ENCODE results near the gene MGAT5B. TPM values are rescaled to one million over a fixed set of nuclear protein-coding genes. Genes with fewer than 3 reads are reported as not detected.

The MGAT5B gene
- total RNA-seq, 1 donor from 2014 or later = 6.3 TPM

DNA sequence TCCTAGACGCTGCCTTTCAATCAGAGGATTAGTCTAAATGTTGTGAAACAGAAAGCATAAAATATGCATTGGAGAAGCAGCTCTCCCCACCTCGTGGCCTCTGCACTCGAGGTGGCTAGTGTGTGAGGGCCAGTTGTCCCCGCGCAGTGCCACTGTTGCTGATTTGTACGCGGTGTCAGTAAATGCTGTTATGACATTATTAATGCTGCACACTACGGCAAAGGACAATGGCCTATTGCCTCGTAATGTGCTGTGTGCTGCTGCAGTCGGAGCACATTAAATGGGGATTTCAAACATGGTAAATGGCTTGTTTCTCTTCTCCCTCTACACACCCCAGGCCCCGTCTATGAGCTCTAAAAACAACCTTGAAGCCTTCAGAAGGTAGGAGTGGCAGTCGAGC lies 5.7 kb upstream of the MGAT5B start:
- H3K9ac ChIP-seq (ENCODE audit: low read length) = no peak overlapping the region
- Mint-ChIP-seq H3K36me3 (ENCODE audit: low read depth, unreplicated experiment) (no peaks in the 10 kb centered on the region), H3K9me3 (ENCODE audit: unreplicated experiment) (peaks cover 9% of the 10 kb centered on the region), H3K4me1 (ENCODE audit: low read depth, unreplicated experiment) (peaks cover 12% of the 10 kb centered on the region), H3K27me3 (ENCODE audit: low read depth, unreplicated experiment) (peaks cover 18% of the 10 kb centered on the region), H3K27ac (ENCODE audit: unreplicated experiment) (no peak overlapping the region), H3K4me3 (ENCODE audit: unreplicated experiment) (no peak overlapping the region)
- no peak for DNase-seq (ENCODE audit: low read depth)
- H3K4me3 ChIP-seq (ENCODE audit: insufficient read depth, low read depth, low read length) = no peak overlapping the region
- H3K9me3 ChIP-seq (ENCODE audit: insufficient read depth, low read depth, low read length) = no peaks in the 10 kb centered on the region
- no peak overlapping the region for H3K27ac ChIP-seq (ENCODE audit: low read depth, low read length)
- no peak overlapping the region for H3K4me2 ChIP-seq (ENCODE audit: low read length)
- no peaks in the 10 kb centered on the region for H3K79me2 ChIP-seq (ENCODE audit: insufficient read depth, low read length)
- H3K27me3 ChIP-seq (ENCODE audit: insufficient read depth, low read length) = no peaks in the 10 kb centered on the region
- H3K36me3 ChIP-seq (ENCODE audit: insufficient read depth, low read length) = no peaks in the 10 kb centered on the region
- no peak for FAIRE-seq
- no peak for TF ChIP-seq EZH2 (IDR thresholded peaks at IDR 0.05; ENCODE audit: insufficient read depth, low read length)
- TF ChIP-seq, protein P1, sequence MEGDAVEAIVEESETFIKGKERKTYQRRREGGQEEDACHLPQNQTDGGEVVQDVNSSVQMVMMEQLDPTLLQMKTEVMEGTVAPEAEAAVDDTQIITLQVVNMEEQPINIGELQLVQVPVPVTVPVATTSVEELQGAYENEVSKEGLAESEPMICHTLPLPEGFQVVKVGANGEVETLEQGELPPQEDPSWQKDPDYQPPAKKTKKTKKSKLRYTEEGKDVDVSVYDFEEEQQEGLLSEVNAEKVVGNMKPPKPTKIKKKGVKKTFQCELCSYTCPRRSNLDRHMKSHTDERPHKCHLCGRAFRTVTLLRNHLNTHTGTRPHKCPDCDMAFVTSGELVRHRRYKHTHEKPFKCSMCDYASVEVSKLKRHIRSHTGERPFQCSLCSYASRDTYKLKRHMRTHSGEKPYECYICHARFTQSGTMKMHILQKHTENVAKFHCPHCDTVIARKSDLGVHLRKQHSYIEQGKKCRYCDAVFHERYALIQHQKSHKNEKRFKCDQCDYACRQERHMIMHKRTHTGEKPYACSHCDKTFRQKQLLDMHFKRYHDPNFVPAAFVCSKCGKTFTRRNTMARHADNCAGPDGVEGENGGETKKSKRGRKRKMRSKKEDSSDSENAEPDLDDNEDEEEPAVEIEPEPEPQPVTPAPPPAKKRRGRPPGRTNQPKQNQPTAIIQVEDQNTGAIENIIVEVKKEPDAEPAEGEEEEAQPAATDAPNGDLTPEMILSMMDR (IDR thresholded peaks at IDR 0.05; ENCODE audit: insufficient read depth, low read depth, low read length) = no peak
- H4K20me1 ChIP-seq (ENCODE audit: insufficient read depth, low read length) = no peaks in the 10 kb centered on the region
- H3K4me1 ChIP-seq (ENCODE audit: insufficient read depth, low read length) = peaks cover 9% of the 10 kb centered on the region
- no peak overlapping the region for H2AFZ ChIP-seq (ENCODE audit: low read depth, low read length)

GRCh38 chr17:76864024-76864423 lies 4.2 kb upstream of the MGAT5B start:
- no peak for FAIRE-seq
- no peak overlapping the region for H3K9ac ChIP-seq (ENCODE audit: low read length)
- no peak overlapping the region for H3K4me3 ChIP-seq (ENCODE audit: insufficient read depth, low read depth, low read length)
- no peak overlapping the region for H3K27ac Mint-ChIP-seq (ENCODE audit: unreplicated experiment)
- no peaks in the 10 kb centered on the region for H3K9me3 ChIP-seq (ENCODE audit: insufficient read depth, low read depth, low read length)
- H3K9me3 Mint-ChIP-seq (ENCODE audit: unreplicated experiment) = peaks cover 6% of the 10 kb centered on the region
- no peaks in the 10 kb centered on the region for H3K79me2 ChIP-seq (ENCODE audit: insufficient read depth, low read length)
- no peaks in the 10 kb centered on the region for H3K36me3 Mint-ChIP-seq (ENCODE audit: low read depth, unreplicated experiment)
- no peak overlapping the region for H3K27ac ChIP-seq (ENCODE audit: low read depth, low read length)
- no peaks in the 10 kb centered on the region for H3K27me3 ChIP-seq (ENCODE audit: insufficient read depth, low read length)
- no peaks in the 10 kb centered on the region for H3K36me3 ChIP-seq (ENCODE audit: insufficient read depth, low read length)
- peaks cover 14% of the 10 kb centered on the region for H3K4me1 ChIP-seq (ENCODE audit: insufficient read depth, low read length)
- no peak overlapping the region for H3K4me2 ChIP-seq (ENCODE audit: low read length)
- no peak for DNase-seq (ENCODE audit: low read depth)
- peaks cover 14% of the 10 kb centered on the region for H3K27me3 Mint-ChIP-seq (ENCODE audit: low read depth, unreplicated experiment)
- no peak overlapping the region for H2AFZ ChIP-seq (ENCODE audit: low read depth, low read length)
- peaks cover 17% of the 10 kb centered on the region for H3K4me1 Mint-ChIP-seq (ENCODE audit: low read depth, unreplicated experiment)
- no peaks in the 10 kb centered on the region for H4K20me1 ChIP-seq (ENCODE audit: insufficient read depth, low read length)
- no peak overlapping the region for H3K4me3 Mint-ChIP-seq (ENCODE audit: unreplicated experiment)
- TF ChIP-seq, protein P1 (IDR thresholded peaks at IDR 0.05; ENCODE audit: insufficient read depth, low read depth, low read length) = no peak
- no peak for TF ChIP-seq EZH2 (IDR thresholded peaks at IDR 0.05; ENCODE audit: insufficient read depth, low read length)

- no peak overlapping the region for H2AFZ ChIP-seq (ENCODE audit: low read depth, low read length)
- H3K9me3 Mint-ChIP-seq (ENCODE audit: unreplicated experiment) = peaks cover 6% of the 10 kb centered on the region
- H4K20me1 ChIP-seq (ENCODE audit: insufficient read depth, low read length) = no peaks in the 10 kb centered on the region
- DNase-seq (ENCODE audit: low read depth) (no peak), FAIRE-seq (no peak)
- peaks cover 17% of the 10 kb centered on the region for H3K4me1 Mint-ChIP-seq (ENCODE audit: low read depth, unreplicated experiment)
- no peak overlapping the region for H3K4me3 ChIP-seq (ENCODE audit: insufficient read depth, low read depth, low read length)
- H3K9me3 ChIP-seq (ENCODE audit: insufficient read depth, low read depth, low read length) = no peaks in the 10 kb centered on the region
- no peaks in the 10 kb centered on the region for H3K79me2 ChIP-seq (ENCODE audit: insufficient read depth, low read length)
- no peaks in the 10 kb centered on the region for H3K36me3 ChIP-seq (ENCODE audit: insufficient read depth, low read length)
- H3K4me3 Mint-ChIP-seq (ENCODE audit: unreplicated experiment) = no peak overlapping the region
- no peaks in the 10 kb centered on the region for H3K36me3 Mint-ChIP-seq (ENCODE audit: low read depth, unreplicated experiment)
- H3K27ac ChIP-seq (ENCODE audit: low read depth, low read length) = no peak overlapping the region
- H3K27ac Mint-ChIP-seq (ENCODE audit: unreplicated experiment) = no peak overlapping the region
- TF ChIP-seq, protein P1 (IDR thresholded peaks at IDR 0.05; ENCODE audit: insufficient read depth, low read depth, low read length) = no peak
- no peaks in the 10 kb centered on the region for H3K27me3 ChIP-seq (ENCODE audit: insufficient read depth, low read length)
- peaks cover 13% of the 10 kb centered on the region for H3K27me3 Mint-ChIP-seq (ENCODE audit: low read depth, unreplicated experiment)
- H3K4me1 ChIP-seq (ENCODE audit: insufficient read depth, low read length) = peaks cover 14% of the 10 kb centered on the region
- no peak overlapping the region for H3K9ac ChIP-seq (ENCODE audit: low read length)
- no peak overlapping the region for H3K4me2 ChIP-seq (ENCODE audit: low read length)
These were observed 3.0 kb upstream of the MGAT5B start for GRCh38 chr17:76865174-76865573.

Data from astrocyte (in vitro differentiated cells and primary cell).